HG03097 (cell line): Measurements from ENCODE around the gene CD7.

Source experiments
- ATAC-seq: cut with Tn5 transposase; IDR thresholded peaks from one replicate; pipeline ENCODE4 v1.9.1; 2021; ENCODE audit not compliant: unreplicated experiment, low FRiP score

Gene CD7

GRCh38 chr17:82300707-82301270, 16.6 kb downstream of the CD7 start:
- ATAC-seq, result no peak

- no peak for ATAC-seq
Observed at GRCh38 chr17:82300228-82300627, 17.2 kb downstream of the CD7 start.

DNA sequence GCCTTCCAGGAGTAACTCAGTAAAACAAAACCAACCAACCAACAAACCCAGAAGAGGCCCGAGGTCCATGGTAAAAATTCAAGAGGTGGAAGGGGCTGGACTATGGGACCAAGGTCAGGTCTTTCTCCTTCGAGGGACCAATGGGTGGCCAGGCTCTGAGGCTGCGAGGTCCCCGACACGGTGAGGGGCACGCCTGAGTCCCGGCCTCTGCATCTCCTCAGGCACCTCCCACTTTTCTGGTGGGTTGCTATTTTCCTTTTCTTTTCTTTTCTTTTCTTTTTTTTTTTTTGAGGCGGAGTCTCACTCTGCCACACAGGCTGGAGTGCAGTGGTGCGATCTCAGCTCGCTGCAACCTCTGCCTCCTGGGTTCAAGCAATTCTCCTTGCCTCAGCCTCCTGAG, 18.0 kb downstream of the CD7 start:
- ATAC-seq, result no peak

DNA sequence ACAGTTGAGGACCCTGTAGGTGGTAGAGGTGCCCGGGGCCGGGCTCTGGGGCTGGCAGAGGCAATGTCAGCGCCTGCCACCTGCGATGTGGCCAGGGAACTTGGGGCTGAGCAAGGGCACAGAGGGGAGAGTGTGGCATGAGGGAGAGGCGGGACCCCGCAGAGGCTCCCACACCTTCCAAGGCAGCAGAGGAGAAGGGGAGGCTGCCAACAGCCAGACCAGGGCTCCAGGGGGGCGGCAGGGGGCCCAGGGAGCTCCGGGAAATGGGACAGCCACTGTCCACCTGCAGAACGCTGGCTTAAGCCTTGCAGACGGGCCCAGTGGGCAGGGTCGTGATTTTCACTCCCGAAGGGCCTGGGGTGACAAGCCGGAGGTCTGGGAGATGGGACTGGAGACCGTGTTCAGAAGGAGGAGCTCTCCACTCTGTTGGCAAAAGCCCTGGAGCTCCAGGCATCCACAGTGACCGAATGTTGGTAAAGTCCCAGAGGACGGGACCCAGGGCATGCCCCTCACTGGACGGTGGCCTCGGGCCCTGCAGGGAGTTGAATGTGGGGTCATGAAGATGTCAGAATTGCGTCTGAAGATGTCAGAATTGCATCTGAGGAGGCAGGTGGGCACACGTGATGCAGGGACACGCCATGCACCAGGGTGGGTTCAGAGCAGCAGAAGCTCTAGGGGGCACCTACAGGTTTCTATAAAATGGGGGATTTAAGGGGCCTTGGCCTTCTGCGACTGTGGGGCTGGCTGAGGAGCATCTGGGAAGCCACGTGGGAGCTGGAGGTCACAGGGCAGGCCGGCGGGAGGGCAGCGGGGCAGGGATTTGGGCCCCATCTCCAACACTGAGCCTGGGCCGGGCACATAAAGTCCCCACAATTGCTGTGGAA, 18.6 kb downstream of the CD7 start:
- ATAC-seq, result no peak

DNA sequence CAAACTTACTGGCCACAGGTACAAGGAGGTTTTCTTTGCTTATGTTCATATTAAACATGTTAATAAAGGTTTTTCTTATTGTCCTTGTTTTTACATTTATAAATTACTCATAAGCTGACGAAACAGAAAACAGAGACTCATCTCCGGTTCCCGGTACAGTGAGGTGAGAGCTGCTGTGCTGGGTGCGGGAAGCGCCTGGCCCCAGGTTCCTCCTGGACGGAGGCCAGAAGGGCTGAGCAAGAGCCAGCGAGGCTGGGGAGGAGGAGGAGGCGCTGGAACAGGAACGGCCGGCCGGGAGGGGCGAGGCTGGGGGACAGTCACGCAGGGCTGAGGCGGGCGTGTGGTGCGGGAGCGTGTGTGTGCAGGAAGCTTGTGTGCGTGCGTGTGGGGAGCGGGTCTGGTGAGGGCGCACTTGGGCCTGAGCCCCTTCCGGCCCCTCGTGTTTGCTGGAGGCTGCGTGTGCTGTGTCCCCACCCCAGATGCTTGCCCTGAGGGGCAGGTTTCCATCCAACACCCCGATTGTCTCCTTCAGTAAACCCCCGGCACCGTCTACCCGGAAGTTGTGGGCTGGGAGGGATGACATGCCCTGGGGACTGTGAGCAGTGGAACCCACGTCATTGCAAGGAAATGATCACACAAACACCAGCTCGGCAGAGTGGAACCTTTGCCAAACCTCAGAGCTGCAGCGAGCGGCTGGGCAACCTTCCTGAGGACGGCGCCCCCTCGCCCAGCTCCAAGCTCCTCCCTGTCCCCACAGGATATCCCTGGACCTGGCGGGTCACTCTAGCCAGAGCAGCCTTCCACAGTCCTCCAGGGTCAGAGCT, 19.5 kb downstream of the CD7 start:
- ATAC-seq, result peak; percentile 53

DNA sequence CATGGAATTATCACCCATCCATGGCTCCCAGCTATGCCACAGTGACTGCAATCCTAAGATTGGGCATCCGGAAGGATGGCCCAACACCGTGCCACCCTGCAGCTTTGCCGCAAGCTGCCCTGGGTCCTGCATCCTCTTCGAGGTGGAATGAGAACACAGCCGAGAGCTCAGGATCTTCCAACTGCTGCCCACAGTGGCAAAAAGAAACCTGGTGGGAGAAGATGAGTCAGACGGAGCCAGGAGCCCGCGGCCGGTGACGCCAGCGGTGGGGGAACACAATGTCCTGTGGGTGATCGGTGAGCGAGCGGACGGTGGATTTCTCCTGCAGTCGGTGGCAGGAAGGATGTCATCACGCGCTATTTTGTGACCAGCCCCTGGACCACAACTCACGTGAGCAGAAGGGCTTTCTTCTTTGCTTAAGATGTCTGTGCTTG, 20.1 kb downstream of the CD7 start:
- no peak for ATAC-seq

DNA sequence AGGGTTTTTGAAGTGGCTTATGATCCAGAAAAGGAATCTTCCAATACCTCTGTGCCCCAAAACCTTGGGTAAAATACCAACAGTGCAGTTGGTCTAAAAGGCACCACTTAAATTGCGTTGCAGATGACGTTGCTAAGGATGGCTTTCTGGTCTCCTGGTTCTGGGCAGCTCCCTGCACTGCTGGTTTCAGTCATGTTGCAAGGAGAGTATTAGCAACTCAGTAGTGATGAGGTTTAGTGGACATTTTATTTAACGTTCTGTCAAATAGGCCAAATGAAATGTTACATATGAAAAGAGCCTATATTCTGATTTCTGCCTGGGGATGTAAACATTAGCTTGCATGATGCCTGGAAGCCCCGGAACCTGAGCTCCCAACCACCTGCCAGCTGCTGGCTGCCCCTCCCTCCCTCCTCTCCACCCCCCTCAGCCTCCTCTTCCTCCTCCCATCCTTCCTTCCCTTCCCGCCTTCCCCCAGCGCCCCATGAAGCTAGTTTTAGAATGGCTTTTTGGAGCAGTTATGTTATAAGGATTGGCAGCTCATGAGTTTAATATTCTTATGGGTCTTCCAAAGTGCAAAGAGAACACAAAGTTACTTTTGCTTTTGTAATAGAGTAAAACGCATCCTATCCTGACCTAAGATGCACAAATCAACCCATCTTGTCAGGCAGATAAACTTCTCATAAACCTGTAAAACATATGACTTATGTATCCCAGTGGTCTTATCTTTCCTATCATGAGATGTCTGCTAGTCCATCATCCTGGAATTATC, 20.7 kb downstream of the CD7 start:
- no peak for ATAC-seq

DNA sequence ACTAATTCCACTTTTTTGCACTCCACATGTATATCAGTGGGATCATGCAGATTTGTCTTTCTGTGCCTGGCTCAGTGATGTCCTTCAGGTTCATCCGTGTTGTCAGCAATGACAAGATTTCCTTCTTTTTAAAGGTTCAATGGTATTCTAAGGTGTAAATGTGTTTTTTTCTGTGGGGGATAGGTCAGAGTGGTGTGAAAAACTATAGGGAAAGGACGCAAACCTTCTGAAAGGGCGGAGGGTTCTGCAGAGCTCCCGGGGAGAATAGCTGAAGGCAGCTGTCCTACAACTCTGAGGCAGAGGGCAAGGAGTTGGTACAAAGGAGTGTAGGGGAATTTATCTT, 22.0 kb downstream of the CD7 start:
- ATAC-seq, result no peak

DNA sequence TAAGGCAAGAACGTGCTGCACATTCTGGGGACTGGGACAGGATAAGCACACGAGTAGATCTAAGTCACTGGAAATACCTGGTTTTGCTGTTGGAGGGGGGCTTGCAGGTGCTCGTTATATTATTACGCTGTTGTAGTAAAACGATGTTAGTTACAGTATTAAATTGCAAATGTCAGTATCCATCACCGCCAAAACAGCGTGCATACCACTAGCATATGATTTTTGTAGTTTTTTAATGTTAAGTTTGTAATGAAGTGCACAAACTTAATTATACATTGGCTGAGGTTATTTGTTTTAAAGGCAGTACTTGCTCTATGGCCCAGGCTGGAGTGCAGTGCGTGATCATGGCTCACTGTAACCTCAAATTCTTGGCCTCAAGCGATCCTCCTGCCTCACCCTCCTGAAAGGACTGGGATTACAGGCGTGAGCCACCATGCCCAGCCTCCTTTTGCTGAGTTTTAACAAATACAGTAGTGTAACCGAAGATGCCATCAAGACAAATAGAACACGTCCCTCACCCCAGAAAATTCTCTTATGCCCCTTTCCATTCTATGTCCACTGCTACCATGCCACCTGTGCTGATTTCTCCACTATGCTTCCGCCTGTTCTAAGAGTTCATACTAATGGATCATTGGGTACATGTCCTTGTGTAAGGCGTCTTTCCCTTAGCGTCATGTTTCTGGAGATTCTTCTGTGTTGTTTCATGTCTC, 23.2 kb downstream of the CD7 start:
- ATAC-seq, result no peak

GRCh38 chr17:82292251-82293154, 24.9 kb downstream of the CD7 start:
- peak; percentile 91 for ATAC-seq

GRCh38 chr17:82291582-82292250, 25.7 kb downstream of the CD7 start:
- ATAC-seq, result no peak

DNA sequence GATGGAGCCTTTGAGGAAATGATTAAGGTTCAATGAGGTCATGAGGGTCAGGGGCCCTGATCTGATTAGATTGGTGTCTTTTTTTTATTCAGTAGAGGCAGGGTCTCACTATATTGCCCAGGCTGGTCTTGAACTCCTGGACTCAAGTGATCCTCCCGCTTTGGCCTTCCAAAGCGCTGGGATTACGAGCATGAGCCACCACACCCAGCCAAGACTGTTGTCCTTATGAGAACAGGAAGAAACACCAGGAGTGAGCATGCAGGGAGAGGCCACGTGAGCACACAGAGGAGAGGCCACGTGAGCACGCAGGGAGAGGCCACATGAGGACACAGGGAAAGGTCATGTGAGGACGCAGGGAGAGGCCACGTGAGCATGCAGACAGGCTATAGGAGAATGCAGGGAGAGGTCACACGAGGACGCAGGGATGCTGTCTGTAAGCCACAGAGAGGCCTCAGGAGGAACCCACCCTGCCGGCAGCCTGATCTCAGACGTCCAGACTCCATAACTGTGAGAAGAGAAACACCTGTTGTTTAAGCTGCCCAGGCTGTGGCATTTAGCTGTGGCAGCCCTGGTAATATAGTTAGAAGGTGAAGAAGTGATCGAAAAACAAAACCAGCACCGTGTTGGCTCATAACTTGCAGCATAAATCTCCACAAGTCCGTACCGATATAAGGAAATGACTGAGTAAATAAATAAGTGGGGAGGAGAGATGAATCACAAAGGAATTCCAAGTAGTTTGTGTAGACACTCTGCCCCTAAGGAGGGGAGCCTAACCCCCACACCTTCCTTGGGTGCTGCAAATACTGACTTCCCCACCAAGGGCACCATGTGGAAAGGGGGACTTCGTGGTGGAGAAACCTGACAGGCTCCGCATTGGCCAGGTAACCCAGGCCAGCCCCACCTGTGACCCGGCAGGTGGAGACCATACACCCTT, 29.3 kb downstream of the CD7 start:
- ATAC-seq, result no peak

- no peak for ATAC-seq
Observed at GRCh38 chr17:82287013-82287867, 30.2 kb downstream of the CD7 start.

- no peak for ATAC-seq
Observed at GRCh38 chr17:82285141-82285540, 32.3 kb downstream of the CD7 start.

- ATAC-seq, result no peak
Observed at GRCh38 chr17:82283208-82283749, 34.1 kb downstream of the CD7 start.
